Adrenal gland (tissue), 5 donors: Measurements from ENCODE around the gene KCNH3.

Source experiments
- CTCF ChIP-seq, 6 experiments: fragments of 450-650 bp in 4 of 6; fragments of 200-600 bp in 2 of 6; sonication (generic) in 1 of 6; IDR thresholded peaks; 1 replicate in 5 of 6; 2 replicates in 1 of 6; pipeline versions ENCODE4 v1.5.1 to v1.8.0; 2016 to 2021; ENCODE audit warnings: antibody characterized with exemption in 6 of 6, mild to moderate bottlenecking in 2 of 6, moderate library complexity in 1 of 6
- POLR2A ChIP-seq, 2 donors: fragments of 450-650 bp; IDR thresholded peaks; one replicate each; pipeline ENCODE4 v1.6.1; 2017; ENCODE audit warnings: antibody characterized with exemption in 2 of 2, mild to moderate bottlenecking in 2 of 2, moderate library complexity in 1 of 2
- donor health status: DM: no; HTN: no; CAD: no.

- TF ChIP-seq CTCF (IDR thresholded peaks at IDR 0.05), result no peak
- TF ChIP-seq POLR2A (IDR thresholded peaks at IDR 0.05), result no peak
Observed at GRCh38 chr12:49547090-49547690, 8.4 kb downstream of the KCNH3 start.
